Gastroesophageal sphincter (tissue), 3 donors: ENCODE data around the gene ITGA8.

Source experiments
- CTCF ChIP-seq, 4 experiments: fragments of 200-600 bp in 2 of 4; fragments of 450-650 bp in 2 of 4; sonication (generic) in 1 of 4; IDR thresholded peaks; one replicate each; pipeline ENCODE4 v1.5.1; 2017 to 2019; ENCODE audit warnings: antibody characterized with exemption in 4 of 4, mild to moderate bottlenecking in 2 of 4, moderate library complexity in 2 of 4
- EP300 ChIP-seq: sonication (generic); formaldehyde crosslinking; IDR thresholded peaks from one replicate; pipeline ENCODE4 v1.6.1; 2017; ENCODE audit warnings: antibody characterized with exemption, mild to moderate bottlenecking
- POLR2A ChIP-seq, 2 donors: fragments of 450-650 bp; IDR thresholded peaks; one replicate each; pipeline ENCODE4 v1.6.1; 2017; ENCODE audit warnings: antibody characterized with exemption in 2 of 2, mild to moderate bottlenecking in 2 of 2, moderate library complexity in 1 of 2
- POLR2AphosphoS5 ChIP-seq: sonication (generic); formaldehyde crosslinking; IDR thresholded peaks from one replicate; pipeline ENCODE4 v1.6.1; 2017; ENCODE audit warnings: antibody characterized with exemption

DNA sequence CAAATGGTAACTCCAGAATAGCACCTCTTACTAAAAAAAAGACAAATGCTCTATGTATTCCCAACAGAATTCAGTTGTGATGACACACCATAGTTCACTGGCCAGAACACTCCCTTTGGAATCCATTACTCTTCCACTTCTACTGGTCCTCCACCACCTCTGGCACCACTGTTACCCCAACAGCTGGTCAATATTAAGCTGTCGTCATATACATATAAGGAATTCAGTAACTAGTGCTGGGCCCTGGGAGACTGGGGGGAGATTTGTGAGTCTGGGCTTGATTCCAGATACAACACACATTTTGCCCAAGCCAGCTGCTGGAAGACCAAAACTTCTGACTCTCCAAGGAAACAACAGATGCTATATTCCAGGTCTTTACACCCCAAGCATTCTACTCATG lies 26.0 kb upstream of the ITGA8 start:
- TF ChIP-seq CTCF (IDR thresholded peaks at IDR 0.05): no peak
- TF ChIP-seq EP300: no peak
- TF ChIP-seq POLR2A (IDR thresholded peaks at IDR 0.05): no peak
- TF ChIP-seq POLR2AphosphoS5: no peak
